ENCODE measurements around the gene CDRT4.

CDRT4 gene

DNA sequence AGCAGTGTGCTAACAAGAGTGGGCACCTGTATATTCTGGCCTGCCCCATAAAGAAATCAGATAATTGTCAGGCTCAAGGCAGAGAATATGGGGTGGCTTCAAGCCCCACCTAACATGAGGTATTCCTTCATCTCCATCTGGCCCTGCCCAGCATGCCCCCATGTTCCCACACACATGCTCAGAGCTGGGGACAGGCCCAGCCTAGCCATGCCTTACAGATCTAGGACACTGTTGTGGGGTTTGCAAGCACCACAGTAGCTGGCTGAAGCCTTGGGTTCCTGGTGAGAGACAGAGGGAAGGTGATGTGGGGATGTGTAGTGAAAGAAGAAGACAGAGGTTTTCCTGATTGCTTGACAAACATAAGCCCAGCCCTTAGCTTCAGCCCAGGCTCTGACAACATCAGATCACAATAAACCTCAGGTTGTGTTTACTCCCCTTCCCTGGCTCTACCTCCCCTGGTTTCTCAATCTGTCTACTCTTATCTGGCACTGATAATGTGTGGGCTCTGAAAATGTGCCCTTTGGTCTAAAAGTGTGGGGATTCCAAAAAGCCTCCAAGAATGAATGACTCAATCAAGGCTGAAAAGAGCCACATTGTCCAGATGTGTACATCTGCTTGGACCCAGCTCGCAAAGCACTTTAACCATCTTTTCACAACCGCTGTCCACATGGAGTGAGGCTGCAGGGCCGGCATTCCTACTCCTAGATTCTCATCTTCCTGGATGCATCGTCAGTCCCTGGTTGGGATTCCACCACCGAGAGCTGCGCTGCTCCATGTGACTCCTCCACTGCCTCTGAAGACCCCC, 34.4 kb downstream of the CDRT4 start:
- DNase-seq (ENCODE audit: low read depth in 1 of 2, low spot score in 1 of 2): no peak

DNA sequence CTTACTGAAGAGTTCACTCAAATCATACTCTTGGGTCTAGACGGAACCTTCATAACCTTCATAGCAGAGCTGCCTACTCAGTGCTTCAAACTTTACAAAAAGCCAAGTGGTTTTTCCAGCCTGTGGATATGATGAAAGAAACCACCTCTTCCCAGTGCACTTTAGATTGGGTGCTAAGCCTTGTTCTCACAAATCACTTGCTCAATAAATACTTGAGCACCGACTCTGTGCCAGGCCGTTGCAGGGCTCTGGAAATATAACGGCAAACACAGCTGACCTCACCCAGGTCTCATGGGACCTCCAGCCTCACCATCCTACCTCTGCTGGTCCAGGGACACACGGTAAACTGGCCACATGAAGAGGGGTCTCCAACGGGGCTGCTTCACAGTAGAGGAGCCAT, 35.7 kb downstream of the CDRT4 start:
- no peak for DNase-seq (ENCODE audit: low read depth in 1 of 2, low spot score in 1 of 2)

DNA sequence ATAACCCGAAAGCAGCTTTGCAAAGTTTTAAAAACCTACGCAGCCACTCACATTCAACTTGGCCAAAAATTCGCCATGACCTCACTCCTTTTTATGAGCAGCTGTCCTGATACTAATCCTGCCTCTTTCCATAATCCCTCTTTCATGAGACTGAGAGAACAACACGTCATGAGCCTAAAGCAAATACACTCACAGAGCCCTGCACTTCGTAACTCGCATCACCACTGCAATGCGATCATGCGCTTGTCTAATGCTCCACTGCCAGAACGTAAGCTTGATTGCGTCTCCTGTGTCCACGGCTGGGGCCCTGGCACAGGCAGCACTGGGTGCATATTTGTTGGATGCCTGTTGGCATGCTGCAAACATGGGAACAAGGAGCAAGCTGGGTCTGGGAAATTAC, 36.2 kb downstream of the CDRT4 start:
- no peak for DNase-seq (ENCODE audit: low read depth in 1 of 2, low spot score in 1 of 2)

DNA sequence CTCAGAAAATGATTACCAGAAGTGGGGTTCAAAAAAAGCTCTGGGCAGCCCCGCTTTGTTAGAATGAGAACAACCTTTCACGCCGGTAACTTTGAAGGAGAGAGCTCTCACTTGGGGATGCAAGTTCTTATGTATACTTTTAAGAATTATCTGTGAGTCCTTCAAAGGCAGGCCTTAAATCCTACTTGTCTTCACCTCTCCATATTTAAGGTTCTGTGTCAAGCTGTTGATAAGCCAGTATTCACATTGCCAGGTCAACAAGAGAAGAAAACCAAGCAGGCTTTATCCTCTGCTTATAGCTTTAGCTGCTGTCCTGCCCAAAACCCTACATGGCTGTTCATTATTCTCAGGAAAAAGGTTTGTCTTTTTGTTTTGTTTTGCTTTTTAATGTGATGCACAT, 42.9 kb downstream of the CDRT4 start:
- DNase-seq (ENCODE audit: low read depth in 1 of 2, low spot score in 1 of 2): no peak

DNA sequence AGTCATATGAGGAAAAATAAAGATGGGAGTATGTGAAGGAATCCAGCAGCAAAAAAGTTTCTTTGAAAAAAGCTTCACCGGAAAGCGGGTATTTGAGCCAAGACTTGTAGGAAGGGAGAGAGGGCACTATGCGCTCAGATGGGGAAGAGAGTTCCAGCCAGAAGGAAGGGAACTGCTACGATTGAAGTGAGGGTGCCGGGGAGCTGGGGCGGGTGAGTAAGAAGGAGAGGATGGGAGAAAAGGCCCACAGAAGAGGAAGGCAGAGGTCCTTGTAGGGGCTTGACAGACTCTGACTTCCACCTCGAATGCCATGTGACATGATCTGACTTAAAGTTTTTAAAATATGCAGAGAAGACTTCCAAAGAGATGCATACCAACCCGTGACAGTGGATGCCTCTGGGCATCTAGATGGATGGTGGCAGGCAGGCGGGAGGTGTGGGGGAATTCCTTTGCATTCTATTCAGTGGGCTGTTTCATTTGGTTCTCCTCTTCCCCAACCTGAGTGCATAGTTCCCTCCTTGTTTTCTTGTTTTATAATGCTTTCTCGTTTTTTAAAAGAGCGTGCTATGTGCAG, 44.9 kb downstream of the CDRT4 start:
- no peak for DNase-seq (ENCODE audit: low read depth in 1 of 2, low spot score in 1 of 2)

DNA sequence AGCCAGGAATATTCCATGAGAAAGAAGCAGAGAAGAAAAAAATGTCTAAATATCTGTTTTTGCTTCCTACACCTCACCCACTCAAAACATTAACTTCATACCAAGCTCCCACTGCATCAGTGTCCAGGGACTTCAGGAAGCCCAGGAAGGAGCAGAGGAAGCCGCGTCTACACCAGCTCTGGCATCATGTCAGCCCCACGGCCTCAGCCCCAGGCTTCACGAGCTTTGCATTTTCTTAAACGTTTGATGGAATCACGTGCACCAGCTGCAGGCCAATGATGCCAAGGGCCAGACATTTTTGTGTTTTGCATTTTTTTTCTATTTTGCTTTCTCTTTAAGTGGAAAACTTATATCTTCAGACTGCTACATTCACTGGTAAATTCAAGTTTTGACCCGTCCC, 48.6 kb downstream of the CDRT4 start:
- DNase-seq (ENCODE audit: low read depth in 1 of 2, low spot score in 1 of 2): no peak

DNA sequence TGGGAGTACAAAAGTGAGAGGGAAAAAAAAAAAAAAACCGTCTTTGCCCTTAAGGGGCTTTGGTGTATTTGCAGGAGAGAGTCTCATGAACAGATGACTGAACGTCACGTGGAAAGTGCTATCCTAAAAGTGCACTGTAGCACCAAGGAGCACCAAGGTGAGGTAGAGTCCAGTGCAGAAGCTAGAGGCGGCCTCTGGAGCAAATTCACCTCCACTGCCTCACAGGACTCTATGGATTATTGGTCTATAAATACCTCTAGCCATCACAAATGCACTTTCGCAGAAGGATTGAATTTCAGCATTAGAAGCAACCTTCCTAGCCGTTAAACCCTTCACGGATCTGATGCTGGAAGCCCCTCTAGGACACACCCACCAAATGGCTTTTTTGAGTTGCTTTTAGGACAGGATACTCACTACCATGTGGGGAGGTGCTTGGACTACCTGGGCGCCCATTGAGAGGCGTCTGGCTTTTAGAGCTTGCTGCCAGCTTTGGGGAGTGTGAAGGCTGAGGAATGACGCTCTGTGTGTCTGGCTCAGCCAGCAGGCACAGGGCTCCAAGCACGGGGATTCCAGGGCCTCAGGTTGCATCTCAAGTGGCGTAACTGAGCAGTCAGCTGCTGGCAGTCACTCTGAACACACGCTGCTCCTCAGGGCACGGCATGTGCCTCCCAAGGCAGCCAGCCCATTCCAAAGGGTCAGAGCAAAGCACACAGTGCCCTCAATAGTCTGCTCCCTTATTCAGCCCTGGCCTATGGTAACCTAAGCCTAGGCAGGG, 52.7 kb downstream of the CDRT4 start:
- DNase-seq (ENCODE audit: low read depth in 1 of 2, low spot score in 1 of 2): no peak

DNA sequence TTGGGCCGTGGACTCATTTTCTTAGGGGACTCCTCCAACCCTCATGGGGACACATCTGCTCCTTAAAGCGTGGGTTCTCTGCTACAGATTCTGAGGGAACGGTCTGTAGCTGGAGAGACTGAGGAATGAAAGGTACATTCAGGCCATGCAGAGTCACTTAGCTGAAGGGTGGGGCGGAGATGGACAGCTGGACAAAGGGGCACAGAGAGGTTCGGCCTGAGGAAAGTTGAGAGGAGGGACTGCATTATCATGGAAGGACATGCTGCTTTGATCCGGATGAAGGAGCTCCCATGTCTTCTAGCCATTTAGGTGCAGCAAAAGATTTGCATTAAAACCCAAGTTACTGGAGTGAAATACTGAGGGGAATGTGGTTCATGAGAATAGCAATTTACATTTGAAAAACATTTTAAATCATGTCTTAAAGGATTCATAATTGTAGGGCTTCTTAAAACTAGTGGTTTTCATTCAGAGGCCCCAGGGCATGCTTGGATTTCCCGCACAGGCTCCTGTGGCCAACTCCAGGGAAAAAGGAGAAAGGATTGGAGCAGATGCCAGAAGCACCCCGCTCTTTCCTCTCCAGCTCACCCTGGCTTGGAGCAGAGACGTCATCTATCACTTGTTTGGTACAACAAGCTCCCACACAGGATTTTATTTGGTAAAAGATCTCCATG, 54.2 kb downstream of the CDRT4 start:
- DNase-seq (ENCODE audit: low read depth in 1 of 2, low spot score in 1 of 2): no peak

DNA sequence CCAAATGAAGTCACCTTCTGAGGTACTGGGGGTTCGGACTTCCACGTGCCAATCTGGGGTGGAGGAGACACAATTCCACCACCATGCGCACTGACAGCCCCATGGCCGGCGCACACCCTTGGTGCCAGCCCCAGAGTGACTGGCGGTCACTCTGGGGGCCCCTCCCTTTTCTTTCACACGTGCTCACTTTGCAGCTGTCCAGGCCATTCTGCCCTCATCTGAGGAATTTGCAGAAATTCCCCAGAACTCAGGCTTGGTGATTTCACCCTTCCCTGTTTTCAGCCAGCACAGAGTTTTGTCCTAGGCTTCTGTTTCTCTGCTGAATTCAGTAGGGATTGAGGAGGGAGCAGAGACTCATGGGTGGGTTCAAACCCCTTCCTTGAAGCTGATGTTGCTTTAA, 54.8 kb downstream of the CDRT4 start:
- no peak for DNase-seq (ENCODE audit: low read depth in 1 of 2, low spot score in 1 of 2)

DNA sequence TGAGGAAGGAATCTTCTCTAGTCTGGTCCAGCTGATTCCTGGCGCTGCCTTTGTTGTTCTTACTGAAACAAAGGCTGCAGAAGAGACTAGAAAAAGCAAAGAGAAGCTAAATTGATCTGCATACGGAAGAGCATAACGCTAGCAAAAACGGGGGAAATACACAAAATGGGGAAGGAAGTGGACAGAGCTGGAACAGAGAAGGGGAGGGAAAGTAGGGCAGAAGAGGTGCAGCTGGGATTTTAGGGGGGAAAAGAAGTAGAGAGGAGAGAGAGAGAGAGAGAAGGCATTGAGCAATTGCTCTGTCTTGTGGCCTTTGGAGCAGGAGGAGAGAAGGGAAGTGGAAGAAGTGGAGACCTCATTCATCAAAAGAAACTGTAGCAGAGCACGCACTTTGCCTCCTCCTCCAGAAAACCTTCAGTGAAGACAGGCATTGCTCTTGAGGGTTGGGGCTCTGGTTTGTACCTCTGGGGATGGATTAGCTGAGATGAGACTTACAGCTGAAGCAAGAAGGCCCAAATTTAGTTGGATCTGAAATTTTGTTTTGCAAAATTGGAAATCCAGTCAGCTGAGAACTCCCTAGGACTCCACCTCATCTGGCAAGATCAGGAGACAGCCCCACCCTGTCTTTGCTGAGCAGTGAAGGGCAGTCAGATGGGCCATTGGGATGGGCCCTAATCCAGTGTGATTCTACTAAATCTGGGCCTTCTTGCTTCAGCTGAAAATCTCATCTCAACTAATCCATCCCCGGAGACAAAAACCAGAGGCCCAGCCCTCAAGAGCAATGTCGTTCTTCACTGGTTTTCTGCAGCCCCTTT, 55.8 kb downstream of the CDRT4 start:
- no peak for DNase-seq (ENCODE audit: low read depth in 1 of 2, low spot score in 1 of 2)

DNA sequence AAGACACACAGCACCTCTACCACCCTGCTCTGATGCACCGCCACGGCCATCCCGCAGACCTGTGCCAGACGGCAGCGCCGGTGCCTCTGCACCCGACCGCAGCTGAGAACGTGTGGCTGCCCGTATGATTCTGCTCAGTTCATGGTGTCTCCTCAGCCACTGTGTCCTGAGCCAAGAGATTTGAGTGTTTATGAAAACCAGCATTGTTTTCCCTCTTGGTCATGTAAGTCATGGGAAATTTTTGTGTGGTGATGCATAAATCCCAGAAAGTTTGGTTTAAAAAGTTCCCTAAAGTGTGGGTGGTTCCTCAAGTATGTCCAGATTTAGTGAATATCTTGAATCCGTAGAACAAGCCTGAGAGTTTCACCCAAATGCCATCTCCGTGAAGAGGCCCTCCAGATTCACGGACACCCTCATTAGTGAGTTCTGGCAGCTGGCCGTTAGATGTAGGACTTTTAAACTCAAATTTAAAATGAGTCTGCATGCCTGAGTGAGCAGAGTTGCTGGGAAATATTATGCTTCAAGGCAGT, 57.6 kb downstream of the CDRT4 start:
- DNase-seq (ENCODE audit: low read depth in 1 of 2, low spot score in 1 of 2): no peak

DNA sequence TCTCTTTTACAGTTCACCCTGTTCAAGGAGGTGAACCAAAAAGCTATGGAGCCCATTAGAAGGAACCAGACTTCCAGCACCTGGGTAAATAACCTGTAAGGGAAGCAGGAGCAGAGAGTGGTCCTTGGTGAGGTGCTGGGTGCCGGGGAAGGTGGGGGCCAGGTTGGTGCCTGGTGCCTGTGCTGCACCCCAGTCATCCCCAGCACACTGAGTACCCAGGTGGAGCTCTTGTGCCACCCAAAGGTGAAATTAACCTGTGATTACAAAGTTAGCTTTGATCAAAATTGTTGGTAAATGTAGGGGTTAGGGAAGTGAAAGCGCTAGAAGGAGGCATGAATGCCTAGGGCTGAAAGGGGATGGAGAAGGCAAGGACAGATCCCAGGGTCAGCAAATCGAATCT, 58.6 kb downstream of the CDRT4 start:
- no peak for DNase-seq (ENCODE audit: low read depth in 1 of 2, low spot score in 1 of 2)

DNA sequence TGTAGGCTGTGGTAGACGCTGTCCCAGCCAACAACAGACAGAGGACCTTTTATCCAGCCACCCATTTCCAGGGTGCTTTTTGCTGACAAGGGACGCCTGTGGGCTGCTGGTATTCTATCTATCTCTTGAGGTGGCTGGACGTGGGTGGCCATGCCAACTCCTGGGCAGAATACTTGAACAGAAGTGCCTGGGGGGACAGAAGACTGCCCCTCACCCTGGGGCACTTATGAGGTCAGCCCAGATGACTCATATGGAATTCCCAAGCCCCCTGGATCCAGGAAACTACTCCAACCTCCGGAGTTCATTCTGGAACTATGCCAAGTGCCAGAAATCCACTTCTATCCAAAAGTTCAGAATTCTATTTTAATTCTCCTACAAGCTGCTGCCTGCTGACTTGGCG, 61.3 kb downstream of the CDRT4 start:
- no peak for DNase-seq (ENCODE audit: low read depth in 1 of 2, low spot score in 1 of 2)

DNA sequence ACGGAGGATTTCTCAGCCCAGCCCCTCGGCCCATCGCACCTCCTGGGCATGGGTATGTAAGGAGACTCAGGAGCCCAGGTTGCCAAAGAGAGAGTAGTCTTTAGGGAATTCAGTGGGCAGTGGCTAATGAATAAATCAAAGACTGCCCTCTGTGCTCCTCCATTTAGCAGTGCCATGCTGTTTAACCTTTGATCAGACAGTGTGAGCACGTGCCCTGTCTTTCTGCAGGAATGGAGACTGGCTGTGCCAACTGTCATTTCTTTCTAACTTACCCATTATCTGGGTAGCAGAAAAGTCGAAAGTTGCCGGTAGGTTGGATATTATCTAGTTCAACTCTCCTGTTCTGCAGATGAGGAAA, 62.4 kb downstream of the CDRT4 start:
- no peak for DNase-seq (ENCODE audit: low read depth in 1 of 2, low spot score in 1 of 2)

DNA sequence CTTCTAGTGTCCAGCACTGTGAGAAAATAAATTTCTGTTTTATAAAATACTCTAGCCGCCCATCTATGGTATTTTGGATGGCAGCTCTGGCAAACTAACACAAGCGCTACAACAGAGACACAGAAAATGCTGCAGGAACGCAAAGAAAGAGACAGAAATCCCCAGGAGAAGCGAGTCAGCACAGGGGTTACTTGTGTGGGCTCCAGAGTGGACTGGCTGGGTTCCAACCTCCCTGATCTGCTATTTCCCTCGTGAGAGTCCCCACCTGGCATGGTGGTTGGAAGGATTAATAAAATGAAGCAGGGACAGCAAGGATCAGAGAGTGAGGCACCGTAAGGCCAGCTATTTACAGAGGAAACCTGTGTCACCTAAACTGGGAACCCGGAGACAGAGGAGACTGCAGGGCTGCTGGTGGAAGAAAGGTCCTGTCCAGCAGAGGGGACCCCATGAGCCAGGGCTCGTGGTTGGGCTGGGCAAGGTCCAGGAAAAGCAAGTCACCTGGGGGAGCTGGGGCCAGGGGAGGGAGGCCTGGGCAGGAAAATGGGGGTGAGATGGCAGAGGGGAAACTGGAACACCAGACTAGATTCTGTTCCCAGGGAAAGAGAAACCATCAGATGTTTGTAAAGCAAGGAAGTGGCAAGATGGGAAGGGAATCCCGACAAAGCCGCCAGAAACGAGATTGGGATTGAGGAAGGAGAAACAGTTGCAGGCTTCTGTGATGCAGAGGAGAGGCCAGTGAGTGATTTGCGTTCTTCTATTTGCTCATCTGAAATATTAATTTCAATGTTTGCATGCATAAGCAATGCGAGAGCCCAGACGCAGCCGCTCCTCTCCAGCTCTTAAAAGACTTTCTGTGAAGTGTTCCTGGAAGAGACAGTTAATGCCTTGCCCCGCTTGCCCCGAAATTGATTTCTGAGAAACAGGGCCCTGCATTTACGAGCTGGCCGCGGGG, 63.0 kb downstream of the CDRT4 start:
- DNase-seq (ENCODE audit: low read depth in 1 of 2, low spot score in 1 of 2): no peak

DNA sequence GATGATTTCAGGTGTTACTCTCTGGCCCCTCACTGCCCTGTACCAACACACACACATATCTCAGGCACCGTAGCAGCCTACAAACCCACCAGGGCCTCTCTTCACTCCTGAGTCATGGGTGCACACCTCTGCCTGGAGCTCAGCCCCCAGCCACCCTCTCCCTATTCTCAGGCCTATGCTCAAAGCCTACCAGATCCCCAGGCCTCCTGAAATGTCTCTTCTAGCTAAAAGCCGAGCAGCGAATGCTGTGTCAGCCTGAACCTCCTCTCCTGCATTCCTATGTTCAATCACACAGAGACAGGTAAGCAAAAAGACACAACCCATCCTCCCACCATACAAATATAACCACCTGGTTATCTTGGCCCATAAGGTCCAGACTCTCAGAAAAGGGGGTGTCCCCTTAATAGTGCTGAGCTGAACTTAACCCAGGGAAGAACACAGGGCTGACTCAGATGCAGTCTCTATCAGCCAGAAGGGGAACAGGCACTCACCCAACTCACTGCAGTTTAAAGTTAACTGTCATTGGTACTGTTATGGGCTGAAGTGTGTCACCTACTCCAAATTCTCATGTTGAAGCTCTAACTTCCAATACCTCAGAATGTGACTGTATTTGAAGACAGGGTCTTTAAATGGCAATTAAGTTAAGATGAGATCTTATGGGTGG, 64.0 kb downstream of the CDRT4 start:
- no peak for DNase-seq (ENCODE audit: low read depth in 1 of 2, low spot score in 1 of 2)

DNA sequence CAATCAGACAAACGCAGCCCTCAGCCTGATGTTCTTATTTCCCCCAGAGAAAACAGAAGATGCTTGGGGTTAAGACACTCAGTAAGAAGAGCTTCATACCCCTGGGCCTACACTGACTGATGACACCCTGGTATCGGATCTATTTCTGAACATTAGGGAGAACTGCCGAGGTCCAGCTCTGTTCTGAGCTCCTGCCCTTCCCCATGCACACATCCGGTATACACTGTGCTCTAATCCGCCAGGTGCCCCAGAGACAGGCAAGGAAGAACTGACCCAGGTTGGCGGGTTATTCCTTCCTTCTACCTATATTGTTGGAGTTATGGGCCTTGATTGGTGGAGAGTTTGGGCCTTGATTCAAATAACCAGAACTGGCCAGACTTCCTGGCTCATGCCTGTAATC, 68.0 kb downstream of the CDRT4 start:
- no peak for DNase-seq (ENCODE audit: low read depth in 1 of 2, low spot score in 1 of 2)

DNA sequence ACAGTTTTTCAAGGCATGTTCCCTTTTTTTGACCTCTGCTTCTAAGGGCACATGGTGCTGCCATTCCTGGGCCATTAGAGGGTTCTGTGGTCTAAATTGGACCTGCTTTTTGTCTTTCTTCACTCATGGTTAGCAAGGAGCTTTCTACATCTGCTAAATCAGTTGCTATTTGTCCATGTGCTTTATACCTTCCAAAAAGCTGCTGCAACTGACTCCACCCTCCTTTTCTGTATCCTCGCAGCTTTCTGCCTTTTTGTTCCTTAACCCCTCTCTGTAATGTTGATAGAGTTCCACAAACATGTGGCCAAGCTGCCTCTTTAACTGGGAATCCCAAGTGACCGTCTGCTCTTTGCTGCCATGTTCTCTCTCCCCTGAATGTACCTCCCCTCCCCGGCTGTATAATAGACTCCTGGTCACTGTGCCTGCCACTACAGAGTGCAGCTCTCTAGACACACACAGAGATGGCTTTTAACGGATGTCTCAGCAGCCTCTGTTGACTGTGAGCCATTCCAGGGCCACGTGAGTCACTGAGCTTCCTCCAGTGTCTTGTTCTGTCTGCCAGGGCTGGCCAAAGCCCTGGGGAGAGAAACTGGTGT, 68.6 kb downstream of the CDRT4 start:
- no peak for DNase-seq (ENCODE audit: low read depth in 1 of 2, low spot score in 1 of 2)

DNA sequence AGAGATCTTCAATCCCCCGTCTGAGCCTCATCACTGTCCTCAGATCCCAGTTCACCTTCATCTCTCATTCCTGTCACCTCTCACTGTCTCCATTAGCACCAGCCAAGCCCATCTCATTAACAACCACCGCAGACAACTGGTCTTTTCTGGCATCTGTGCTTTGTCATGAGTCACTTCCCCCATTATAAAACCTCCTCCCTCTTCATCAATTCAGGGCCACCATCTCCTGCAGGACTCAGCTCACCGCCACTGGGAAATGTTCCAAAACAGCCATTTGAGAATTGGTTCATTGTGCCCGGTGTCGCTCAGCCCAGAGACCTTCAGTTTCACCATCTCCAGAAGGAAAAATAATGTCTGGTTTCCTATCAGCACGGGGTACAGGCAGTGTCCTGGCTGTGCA, 69.1 kb downstream of the CDRT4 start:
- no peak for DNase-seq (ENCODE audit: low read depth in 1 of 2, low spot score in 1 of 2)

Data from activated CD4-positive, alpha-beta T cell treated with anti-CD3 and anti-CD28 coated beads, Interleukin-2, amount 50 U/mL, for 24 hours (primary cell).